NCI-H345 treated with DMSO at 0.1 percent for 48 hours (cell line): ENCODE data around the gene PPP1R15A.
"Not testable (repeated sequence)": the region's sequence is repeated elsewhere in the genome, so short reads cannot be mapped to it uniquely, and the experiment has no call there.

Experiments used
- DNase-seq: peaks from one replicate; lab custom pipeline; 2025; ENCODE audit not compliant: unreplicated experiment; lab: John Stamatoyannopoulos, UW

The PPP1R15A gene

GRCh38 chr19:48872182-48872883 lies at the start of gene PPP1R15A:
PPP1R15A (plus strand) TSS chr19:48872421; CDS start chr19:48873234, 813 bp downstream.
- DNase-seq: peak; percentile 87

GRCh38 chr19:48822514-48822913 lies 49.7 kb upstream of the PPP1R15A start:
- no peak for DNase-seq

- no peak for DNase-seq
Measured at GRCh38 chr19:48826606-48827020, 45.6 kb upstream of the PPP1R15A start.

DNA sequence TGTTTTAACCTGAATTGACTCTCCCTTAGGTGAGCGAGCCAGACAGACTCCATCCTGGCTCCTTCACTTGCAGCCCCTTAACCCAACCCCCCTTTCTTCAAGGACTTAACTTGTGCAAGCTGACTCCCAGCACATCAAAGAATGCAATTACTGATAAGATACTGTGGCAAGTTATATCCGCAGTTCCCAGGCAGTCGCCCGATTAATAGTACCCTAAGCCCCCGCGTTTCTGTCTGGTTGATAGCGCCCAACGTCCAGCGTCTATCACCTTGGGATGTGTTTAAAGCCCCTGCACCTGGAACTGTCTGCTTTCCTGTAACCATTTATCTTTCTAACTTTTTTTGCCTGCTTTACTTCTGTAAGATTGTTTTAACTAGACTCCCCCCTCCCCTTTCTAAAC lies 42.1 kb upstream of the PPP1R15A start:
- DNase-seq: no peak

DNA sequence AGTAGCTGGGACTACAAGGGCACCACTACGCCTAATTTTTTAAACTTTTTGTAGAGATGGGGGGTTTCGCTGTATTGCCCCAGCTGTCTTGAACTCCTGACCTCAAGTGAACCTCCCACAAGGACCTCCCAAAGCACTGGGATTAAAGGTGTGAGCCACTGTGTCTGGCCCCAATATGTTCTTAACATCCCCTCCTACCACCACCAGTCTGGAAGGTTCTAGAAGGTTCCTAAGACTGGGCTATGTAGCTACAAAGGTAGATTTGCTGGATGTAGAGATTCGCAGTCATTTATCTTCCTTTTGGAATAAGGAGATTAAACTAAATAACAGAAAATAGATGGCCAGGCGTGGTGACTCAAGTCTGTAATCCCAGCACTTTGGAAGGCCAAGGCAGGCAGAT lies 41.3 kb upstream of the PPP1R15A start:
- DNase-seq: no peak

GRCh38 chr19:48833049-48833448 lies 39.2 kb upstream of the PPP1R15A start:
- no peak for DNase-seq

DNA sequence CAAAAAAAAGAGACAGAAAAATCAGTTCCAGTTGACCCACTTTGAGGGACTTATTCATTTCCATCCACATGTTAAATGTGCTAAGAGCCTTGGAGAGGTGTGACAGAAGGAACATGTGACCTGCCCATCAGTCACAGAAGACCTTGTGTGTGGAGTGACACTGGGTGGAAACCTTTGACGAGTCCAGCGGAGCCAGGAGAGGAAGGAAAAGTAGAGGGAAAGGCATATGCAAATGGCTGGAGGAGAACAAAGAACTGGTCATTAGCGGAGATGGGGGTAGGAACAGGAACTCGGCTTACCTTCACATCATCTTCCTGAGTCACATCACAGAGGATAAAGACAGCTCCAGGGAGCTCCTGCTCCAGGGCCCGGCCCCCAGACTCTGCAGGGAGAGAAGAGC lies 38.2 kb upstream of the PPP1R15A start:
- no peak for DNase-seq

GRCh38 chr19:48835734-48836088 lies 36.5 kb upstream of the PPP1R15A start:
- DNase-seq: peak; percentile 55

GRCh38 chr19:48836089-48837017 lies 35.9 kb upstream of the PPP1R15A start, which contains the start of gene HSD17B14:
HSD17B14 (minus strand) TSS chr19:48836491; CDS start chr19:48836411, 80 bp downstream.
- DNase-seq: peak; percentile 48

DNA sequence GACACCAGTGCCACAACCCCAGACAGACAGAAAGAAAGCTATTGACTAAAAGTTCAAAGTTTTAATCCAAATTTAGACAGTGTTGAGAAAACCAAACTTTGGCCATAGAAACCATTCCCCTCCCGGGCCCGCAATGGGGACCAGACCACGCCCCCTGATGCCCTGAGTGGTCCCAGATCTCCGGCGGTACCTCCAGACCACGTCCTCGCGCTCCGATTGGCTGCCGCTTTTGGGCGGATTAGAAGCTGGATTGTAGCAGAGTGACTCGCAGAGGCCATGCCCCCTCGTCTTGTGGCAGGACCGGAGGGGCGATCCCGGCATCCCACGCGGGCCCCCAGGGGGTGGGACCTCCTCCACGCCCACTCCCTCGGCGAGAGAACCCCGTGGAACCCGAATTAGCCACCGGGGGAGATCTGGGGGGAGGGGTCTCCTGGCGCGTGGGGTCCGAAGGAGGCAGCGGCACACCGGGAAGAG lies 35.1 kb upstream of the PPP1R15A start:
- peak; percentile 66 for DNase-seq

DNA sequence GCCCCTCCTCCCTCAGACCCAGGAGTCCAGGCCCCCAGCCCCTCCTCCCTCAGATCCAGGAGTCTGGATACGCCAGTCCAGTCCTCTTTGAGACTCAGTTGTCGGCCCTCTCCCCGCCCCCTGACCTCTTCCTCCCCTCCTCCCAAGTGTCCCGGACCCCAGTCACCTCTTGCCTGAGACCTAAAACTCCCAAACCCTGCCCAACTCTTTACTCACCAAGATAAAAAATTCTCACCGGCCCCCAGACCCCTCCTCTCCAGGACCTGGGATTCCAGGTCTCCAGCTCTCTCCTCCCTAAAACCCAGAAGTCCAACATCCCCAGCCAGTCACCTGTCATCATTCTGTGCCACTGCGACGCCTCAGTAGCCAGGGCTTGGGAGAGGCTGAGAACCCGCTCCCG lies 34.5 kb upstream of the PPP1R15A start:
- no peak for DNase-seq

- DNase-seq: no peak
Measured at GRCh38 chr19:48841047-48841446, 31.2 kb upstream of the PPP1R15A start.

- no peak for DNase-seq
Measured at GRCh38 chr19:48841571-48841970, 30.6 kb upstream of the PPP1R15A start.

DNA sequence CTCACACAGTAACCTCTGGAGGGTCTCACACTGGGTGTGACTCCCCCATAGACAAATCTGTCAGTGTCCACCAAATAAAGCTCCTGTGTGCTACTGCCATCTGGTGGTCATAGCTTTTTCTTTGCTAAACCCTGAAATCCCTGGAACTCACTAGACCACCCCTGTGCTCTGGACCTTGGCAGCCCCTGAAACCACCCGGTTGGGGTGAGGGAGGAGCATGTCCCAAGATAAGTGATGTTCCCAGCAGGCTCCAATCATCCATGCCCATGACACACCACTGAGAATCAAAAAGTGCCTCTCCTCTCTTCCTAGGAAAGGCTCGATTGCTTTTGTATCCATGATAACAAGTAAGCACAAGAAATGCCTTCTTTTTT lies 29.4 kb upstream of the PPP1R15A start:
- peak; percentile 20 for DNase-seq

GRCh38 chr19:48844472-48844871 lies 27.7 kb upstream of the PPP1R15A start:
- no peak for DNase-seq

DNA sequence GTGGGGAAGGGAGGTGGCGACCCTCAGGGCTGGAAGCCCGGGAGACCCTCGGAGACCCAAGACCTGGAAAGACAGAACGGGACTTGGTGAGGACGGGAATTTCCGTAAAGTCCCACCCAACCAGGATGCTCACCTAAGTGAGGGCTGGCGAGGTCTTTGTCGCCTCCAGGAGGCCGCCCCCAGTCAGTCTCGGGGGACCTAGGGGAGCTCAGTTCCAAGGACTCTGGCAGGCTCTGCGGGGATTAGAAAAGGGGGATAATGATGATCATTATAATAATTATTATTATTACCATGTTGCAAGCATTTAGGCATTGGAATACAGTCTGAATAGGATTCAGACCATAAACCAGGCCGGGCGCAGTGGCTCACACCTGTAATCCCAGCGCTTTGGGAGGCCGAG lies 26.8 kb upstream of the PPP1R15A start:
- no peak for DNase-seq

DNA sequence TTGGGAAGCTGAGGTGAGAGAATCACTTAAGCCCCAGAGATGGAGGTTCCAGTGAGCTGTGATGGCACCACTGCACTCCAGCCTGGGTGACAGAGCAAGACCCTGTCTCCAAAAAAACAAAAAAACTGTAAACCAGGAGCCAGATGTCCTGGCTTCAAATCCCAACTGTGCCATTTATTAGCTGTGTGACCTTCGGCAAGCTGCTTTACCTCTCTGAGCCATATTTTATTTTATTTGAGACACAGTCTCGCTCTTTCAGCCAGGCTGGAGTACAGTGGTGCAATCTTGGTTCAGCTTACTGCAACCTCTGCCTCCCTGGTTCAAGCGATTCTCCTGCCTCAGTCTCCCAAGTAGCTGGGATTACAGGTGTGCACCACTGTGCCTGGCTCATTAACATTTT lies 25.6 kb upstream of the PPP1R15A start:
- not testable (repeated sequence) for DNase-seq

- DNase-seq: no peak
Measured at GRCh38 chr19:48852292-48852691, 19.9 kb upstream of the PPP1R15A start.

- DNase-seq: no peak
Measured at GRCh38 chr19:48853483-48853882, 18.7 kb upstream of the PPP1R15A start.

- no peak for DNase-seq
Measured at GRCh38 chr19:48854103-48854502, 18.1 kb upstream of the PPP1R15A start.

DNA sequence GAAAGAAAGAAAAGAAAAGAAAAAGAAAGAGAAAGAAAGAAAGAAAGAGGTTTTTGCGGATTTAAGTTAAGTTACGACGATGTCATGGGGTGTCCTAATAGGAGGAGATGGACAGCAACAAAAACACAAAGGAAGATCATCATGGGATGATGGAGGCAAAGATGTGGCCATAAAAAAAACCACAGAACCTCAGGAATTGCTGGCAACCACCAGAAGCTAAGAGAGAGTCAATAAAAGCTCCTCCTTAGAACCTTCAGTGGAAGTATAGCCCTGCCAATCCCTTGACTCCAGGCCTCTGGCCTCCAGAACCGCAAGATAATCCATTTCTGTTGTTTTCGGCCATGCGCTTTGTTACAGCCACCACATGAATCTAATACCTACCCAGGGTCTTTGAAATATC lies 15.3 kb upstream of the PPP1R15A start:
- DNase-seq: no peak
